ENCODE data around the gene SPRN.
A peak's percentile ranks its signal among the peaks of the same experiment; 100 is the strongest.
"Not testable (repeated sequence)": the region's sequence is repeated elsewhere in the genome, so short reads cannot be mapped to it uniquely, and the experiment has no call there.

Gene SPRN

GRCh38 chr10:133456041-133456951 is 31.9 kb upstream of the SPRN start:
- no peak for DNase-seq

DNA sequence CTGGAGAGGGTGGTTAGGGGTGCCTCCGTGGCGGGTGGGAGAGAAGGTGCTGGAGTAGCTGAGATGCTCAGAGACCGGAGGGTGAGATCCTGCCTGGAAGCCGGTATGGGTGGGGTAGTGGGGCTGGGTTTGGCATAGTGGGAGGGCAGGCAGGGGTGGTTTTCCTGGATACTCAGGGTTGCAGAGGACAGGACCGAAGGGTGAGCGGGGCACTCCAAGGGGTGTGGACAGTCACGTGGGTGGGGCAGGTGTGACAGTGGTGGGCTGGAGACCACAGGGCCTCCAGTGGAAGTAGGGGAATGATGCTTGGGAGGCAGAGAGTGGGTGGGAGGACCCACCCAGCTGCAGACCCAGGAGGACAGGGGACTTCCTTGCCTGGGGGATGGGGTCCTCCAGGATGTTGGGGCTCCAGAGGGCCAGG is 31.2 kb upstream of the SPRN start:
- DNase-seq = no peak

DNA sequence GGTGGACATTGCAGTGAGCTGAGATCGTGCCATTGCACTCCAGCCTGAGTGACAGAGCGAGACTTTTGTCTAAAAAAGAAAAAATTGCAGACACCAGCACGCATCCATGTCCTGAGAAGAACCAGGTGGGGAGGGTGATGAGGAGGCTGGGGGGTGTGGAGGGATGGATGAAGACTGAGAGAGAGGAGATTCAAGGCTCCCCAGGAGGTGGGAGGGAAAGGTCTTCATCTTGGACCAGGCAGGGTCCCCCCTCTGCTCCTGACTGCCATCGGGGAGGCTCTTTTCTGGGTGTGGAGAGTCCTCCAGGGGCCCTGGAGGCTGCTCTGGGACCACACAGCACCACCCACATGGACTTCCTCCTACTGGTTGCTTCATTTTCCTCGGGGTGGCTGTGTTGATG is 30.8 kb upstream of the SPRN start:
- DNase-seq = no peak

DNA sequence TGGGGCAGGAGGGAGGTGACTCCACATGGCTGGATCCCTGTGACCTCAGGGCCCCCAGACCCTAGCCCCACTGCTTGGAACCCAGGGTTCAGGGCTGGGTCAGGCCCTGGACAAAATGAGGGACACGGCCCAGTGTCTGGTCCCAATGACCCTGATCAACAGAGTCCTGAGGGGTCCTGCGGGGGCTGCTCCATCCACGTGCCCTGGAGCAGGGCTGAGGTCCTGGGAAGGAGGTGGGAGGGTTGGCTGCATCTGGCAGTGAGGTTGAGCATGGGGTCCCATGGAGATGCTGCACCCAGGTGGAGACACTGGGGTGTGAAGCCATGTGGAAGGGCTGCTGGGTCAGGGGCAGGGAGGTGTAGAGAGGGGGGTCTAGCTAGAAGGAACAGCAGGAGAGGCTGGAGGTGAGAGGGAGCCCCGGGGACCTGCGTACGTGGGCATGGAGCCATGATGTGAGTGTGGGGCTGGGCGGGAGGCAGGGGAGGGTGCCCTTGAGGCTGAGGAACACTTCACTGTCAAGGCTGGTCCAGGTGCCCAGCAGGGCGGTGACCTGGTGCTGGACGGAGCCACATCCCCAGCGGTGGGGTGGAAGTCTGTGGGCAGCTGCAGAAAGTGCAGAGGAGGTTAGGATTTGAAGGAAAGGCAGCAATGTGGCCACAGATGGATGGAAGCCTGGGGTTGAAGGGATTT is 29.9 kb upstream of the SPRN start:
- DNase-seq = no peak

GRCh38 chr10:133453516-133454203 is 29.2 kb upstream of the SPRN start, which contains the start of gene SCART1:
Gene SCART1, plus strand, starts transcription at chr10:133453945. Its CDS starts 53 bp downstream, at chr10:133453998.
- DNase-seq = no peak

DNA sequence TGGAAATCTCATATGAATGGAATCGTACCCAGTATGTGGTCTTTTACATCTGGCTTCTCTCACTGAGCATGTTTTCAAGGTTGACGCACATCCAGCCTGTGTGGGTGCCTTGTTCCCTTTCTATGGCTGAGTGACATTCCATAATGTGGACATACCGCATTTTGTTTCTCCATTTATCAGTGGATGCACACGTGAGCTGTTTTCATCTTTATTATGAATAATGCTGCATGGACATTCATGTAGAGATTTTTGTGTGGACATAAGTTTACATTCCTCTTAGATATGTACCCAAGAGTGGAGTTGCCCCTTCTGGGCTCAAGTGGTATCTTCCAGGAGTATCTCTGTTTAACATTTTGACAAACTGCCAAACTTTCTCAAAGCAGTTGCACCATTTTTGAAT is 28.0 kb upstream of the SPRN start:
- DNase-seq = no peak

DNA sequence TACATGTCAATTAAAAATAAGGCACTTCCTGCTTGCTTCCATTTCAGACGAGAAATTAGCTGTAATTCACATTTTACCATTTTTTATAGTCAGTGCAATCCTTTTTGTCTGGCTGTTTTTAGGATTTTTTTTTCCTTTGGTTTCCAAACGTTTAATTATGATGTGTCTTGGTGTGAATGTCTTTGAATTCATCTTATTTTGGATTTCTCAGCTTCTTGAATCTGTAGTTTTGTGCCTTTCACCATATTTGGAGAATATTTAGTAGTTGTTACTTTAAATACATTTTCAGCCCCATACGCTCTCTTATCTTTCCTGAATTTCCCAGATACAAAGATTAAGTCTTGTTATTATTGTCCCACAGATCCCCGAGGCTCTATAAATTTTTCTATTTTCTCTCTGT is 26.9 kb upstream of the SPRN start:
- no peak for DNase-seq

DNA sequence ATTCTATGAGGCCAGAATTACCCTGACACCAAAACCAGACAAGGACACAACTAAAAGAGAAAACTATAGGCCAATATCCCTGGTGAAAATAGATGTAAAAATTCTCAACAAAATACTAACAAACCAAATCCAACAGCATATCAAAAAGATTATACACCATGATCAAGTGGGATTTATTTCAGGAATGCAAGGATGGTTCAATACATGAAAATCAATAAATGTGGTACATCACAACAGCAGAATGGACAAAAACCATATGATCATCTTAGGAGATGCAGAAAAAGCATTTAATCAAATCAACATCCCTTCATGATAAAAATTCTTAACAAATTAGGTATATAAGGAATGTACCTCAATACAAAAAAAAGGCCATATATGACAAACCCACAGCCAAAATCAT is 23.7 kb upstream of the SPRN start:
- no peak for DNase-seq

GRCh38 chr10:133446979-133447378 is 22.6 kb upstream of the SPRN start:
- DNase-seq = no peak

DNA sequence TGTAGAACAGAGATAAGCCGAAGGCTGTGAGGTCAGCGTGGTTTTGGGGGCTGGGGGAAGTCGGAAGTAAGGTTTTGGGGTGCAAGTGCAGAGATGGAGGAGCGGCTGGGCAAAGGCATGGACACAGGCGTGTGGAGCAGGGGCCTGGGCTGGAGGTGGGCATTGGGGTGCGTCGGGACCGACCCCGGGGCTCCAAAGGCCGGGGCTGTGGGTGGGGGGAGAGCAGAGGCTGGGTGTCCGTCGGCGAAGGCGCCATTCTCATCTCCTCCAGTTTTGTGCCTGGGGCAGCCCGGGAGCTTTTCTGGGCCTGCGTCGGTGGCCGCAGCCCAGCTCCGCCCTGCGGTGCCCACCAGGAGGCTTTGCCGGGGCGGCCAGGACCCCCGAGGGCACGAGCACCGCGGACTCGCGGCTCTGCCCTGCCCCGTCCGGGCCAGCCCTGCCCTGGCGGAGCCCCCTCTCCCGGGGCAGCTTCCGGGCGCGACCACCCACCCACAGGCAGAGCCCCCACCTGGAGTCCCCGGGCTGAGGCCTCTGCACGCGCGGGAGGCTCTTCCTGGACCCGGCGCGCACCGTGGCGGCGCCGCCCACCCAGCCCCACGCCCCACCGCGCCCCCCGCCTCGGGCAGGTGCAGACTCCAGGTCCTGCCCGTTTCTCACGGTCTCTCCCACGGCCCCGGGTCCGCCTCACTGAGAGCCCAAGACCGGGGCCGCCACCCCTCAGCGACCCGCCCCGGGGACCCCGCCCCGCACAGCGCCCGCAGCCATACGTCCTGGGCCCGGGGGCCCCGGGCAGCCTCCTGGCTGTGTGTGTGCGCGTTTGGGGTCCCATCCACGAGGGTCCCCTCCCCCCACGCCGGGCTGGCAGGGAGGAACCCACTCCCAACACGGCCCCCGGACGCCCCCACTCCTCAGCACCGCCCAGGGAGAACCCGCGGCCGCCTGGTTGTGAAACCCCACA is 21.6 kb upstream of the SPRN start:
- DNase-seq = no peak

DNA sequence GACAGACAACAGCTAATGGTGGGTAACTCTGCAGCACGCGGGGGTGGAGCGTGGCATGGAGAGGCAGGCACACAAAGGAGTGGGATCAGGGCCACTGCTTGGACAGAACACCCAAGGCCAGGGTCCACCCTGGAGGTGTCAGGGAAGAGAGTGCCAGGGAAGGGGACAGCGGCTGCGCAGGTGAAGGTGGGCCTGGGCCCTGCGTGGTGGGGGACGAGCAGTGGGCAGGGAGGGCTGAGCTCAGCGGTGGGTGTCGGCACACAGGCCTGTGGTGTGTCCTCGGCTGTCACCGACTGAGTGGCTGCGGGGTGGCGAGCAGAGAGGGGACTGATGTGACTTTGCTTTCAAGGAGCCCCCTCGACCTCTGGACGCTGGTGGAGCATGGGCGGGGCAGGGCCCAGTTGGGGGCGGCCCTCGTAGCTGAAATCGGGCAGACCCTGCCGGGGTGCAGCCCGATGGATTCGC is 20.9 kb upstream of the SPRN start:
- no peak for DNase-seq

DNA sequence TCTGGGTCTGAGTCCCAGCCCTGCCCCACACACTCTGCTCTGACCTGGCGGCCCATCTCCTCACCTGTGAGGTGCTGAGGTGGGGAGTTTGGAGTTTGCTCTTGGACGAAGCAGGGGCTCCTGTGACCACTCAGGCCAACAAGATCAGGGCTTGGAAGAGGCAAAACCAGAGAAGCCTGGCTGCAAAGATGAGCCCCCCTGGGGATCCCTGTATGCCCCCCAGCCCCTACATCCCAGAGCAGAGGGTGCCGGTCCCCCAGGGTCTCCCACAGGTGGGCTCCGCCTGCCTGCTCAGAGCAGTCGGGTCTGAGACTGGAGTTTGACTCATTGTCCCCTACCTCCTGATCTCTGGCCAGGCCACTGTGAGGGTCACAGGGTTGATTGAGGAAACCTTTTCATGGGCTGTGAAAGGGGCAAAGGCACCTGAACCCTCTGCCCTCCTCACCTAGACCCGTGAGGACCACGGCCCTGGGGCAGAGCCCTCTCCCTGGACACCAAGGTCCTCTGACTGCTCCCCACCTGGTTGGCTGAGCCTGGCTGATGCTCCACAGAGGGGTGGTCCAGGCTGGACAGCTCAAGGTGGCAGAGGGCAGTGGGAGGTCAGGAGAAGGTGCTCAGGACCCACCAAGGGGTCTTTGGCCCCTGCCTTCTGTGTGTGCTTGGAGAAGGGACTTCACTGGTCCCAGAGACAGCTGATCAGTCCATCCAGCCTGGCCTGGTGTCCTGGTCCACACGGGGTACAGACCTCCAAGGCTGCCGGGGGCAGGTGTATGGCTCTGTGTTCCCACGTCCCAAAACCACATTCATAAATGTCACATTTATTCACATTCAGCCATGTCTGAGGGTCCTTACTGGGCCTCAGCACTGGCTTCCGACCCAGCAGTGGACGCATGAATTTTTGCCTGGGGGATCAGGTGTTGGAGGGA is 20.2 kb upstream of the SPRN start:
- no peak for DNase-seq

DNA sequence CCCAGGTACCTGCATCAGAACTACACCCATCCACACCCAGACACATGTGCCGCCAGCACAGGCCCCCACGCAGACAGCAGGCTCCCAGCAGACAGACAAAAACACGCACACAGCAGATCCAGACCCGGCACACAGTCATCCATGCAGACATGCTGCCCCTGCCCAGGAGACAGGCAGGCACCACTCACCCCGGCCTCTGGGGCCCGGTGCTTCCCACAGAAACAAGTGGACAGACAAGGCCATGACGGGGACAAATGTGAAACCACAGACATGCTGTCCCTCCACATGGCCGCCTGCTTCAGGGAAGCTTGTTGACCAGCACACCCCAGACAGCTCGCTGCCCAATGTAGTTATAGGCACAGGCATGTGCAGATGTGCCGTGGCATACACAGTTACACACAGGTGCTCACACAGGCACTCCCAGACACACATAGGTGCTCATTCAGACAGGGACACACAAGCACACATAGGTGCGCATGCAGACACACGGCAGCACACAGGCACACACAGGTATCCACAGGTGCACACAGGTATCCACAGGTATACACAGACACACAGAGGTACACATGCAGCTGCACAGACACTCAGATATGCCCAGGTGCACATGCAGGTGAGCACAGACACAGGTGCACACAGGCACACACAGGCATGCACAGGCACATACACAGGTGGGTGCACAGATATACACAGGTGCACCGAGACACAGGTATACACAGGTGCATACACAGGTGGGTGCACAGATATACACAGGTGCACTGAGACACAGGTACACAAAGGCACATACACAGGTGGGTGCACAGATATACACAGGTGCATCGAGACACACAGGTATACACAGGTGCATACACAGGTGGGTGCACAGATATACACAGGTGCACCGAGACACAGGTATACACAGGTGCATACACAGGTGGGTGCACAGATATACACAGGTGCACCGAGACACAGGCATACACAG is 18.8 kb upstream of the SPRN start:
- DNase-seq = no peak

DNA sequence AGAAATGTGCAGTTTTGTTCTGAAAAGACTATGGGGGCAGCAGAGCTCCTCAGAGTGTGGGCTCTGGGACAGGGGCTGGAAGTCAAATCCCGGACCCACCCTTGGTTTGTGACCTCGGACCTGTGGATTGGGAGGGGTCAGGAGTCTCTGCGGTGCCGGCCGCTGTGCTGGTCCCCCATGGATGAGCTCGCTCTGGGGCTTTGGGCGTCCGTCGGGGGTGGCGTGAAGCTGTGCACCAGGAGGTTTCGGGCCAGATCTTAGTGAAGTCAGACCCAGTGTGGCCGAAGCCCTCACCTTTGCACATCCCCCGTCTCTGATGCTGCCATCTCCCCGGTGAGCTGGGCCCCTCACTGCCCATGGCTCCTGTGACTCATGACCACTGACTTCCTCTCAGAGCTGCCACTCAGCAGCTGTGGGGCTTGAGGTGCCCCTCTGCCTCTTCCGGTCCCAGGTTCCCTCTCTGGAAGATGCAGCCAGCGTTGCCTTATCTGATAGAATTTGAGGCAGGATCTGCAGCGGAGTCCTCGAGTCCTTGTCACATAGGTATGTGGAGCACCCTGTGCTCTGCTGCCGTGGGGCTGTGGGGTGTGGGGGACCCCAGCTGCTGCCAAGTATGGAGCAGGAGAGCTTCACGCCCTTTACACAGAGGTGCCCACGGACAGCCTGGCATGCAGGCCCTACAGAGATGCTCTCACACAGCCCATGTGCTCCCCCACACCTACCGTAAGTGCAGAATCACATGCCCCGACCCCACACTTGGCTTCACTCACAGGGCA is 18.0 kb upstream of the SPRN start:
- peak in 1 of 4 experiments; percentile 7 for DNase-seq

DNA sequence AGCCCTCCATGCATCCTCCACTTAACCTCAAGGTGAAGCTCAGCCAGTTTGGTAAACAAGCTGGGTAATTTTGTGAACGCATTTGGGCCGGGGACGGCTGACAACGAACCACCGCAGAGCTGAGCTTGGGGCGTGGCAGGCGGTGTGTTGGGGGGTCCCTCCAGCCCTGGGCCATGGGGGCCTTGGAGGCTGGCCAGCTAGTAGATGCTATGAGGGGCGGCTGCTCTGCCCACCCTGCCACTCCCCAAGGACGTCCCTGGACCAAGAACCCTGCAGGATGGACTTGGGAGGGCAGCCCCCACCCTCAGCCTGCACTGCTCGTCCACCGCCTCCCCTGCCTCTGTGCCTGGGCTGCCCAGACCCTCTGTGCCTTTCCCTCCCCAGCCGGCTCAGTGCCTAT is 17.4 kb upstream of the SPRN start:
- no peak for DNase-seq

GRCh38 chr10:133441356-133441755 is 16.9 kb upstream of the SPRN start:
- DNase-seq = not testable (repeated sequence)

- no peak for DNase-seq
These were observed 16.3 kb upstream of the SPRN start for GRCh38 chr10:133440633-133441285.

All from suppressor macrophage (primary cell).